GM12891 (cell line): ENCODE measurements around the gene ZNF345. TPM values are rescaled to one million over a fixed set of nuclear protein-coding genes. Genes with fewer than 3 reads are reported as not detected.

Experiments used
- DNase-seq: peaks from one replicate; pipeline ENCODE4 v3.0.0; 2011; ENCODE audit warnings: low spot score; ENCODE audit not compliant: insufficient read length
- FAIRE-seq: peaks from 2 replicates; lab custom pipeline; 2011; peaks lifted over from hg19 to GRCh38; lab: Jason Lieb, UNC
- PAX5 ChIP-seq: IDR thresholded peaks from 2 replicates; pipeline ENCODE4 v1.6.1; 2011; ENCODE audit warnings: low read length, moderate library complexity, mild to moderate bottlenecking; ENCODE audit not compliant: insufficient read depth, severe bottlenecking
- POLR2A ChIP-seq: IDR thresholded peaks from 2 replicates; pipeline ENCODE4 v1.6.1; 2011; ENCODE audit warnings: low read depth, low read length, control low read depth
- POLR2AphosphoS5 ChIP-seq: IDR thresholded peaks from 2 replicates; pipeline ENCODE4 v1.6.1; 2011; ENCODE audit warnings: low read depth, low read length, control low read depth
- POU2F2 ChIP-seq: IDR thresholded peaks from 2 replicates; pipeline ENCODE4 v1.6.1; 2011; ENCODE audit warnings: low read depth, mild to moderate bottlenecking, control low read depth, low read length, moderate library complexity
- SPI1 ChIP-seq: IDR thresholded peaks from 2 replicates; pipeline ENCODE4 v1.6.1; 2011; ENCODE audit warnings: low read depth, low read length, control low read depth
- TAF1 ChIP-seq: IDR thresholded peaks from 2 replicates; pipeline ENCODE4 v1.6.1; 2011; ENCODE audit warnings: low read depth, low read length, control low read depth
- polyA plus RNA-seq: library from polyadenylated mRNA; unstranded; fragments of >200 nt; gene quantifications from one replicate; pipeline ENCODE4 v1.2.1, GENCODE V29; 2012; ENCODE audit warnings: low read depth, missing spikeins, inconsistent platforms; ENCODE audit not compliant: missing spikeins

Gene ZNF345
- polyA plus RNA-seq, result 0.85 TPM

DNA sequence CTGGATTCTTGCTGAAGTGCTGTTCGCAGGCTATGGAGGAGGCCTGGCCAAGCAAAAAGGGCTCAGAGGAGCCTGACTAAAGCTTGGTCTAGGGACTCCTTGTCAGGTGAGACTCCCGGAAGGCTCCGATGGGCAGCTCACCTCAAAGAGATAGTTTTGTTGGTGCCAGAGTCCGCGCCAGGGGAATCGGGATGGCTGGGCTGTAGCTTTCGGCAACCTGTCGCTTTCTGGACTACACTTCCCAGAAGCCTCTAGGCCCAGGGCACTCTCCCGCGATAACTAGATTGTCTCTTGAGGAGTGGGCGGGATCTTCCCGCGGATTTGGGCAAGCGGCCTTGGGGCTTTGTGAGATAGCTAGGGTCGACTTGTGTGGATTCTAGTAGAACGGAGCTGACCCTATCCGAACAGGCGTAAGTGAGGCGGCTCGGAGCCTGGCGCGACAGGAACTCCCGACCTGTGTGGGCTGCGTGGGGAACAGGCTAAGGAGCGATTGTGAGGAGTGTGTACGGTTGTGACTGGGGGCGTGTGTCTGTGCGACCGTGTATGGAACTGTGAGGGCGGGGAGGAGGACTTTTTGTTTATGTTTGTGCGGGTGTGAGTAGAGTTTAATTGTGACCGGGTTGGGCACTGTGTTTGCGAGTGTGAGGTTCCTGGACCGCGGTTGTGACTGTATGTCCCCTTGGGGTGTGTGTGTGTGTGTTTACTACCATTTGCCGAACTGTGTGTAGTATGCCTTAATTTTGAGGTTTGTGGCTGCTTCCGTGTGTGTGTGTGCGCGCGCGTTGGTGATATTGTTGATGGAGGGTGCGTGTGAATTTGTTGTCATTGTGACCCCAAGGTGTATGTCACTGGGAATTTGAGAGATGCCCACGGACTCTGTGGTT lies at the start of gene ZNF345:
Gene ZNF345 (plus strand): TSS at position 318 of the 884 bp plus-strand sequence. CDS start 25,955 bp downstream, outside the sequence.
- DNase-seq (peak; percentile 25), FAIRE-seq (peak; percentile 9)
- TF ChIP-seq POU2F2 (no peak), POLR2AphosphoS5 (no peak), POLR2A (0 out of 2 replicates have a peak, but pooled peaks have one; percentile 47), PAX5 (no peak), SPI1 (no peak), TAF1 (peak; percentile 19; the same call in 1 of the 2 replicates)

GRCh38 chr19:36805364-36805763 lies 45.3 kb upstream of the ZNF345 start:
- TF ChIP-seq TAF1, result no peak
- TF ChIP-seq SPI1, result no peak
- no peak for TF ChIP-seq POLR2A
- no peak for TF ChIP-seq POLR2AphosphoS5
- no peak for TF ChIP-seq POU2F2
- no peak for TF ChIP-seq PAX5
- FAIRE-seq, result no peak
- DNase-seq, result no peak

DNA sequence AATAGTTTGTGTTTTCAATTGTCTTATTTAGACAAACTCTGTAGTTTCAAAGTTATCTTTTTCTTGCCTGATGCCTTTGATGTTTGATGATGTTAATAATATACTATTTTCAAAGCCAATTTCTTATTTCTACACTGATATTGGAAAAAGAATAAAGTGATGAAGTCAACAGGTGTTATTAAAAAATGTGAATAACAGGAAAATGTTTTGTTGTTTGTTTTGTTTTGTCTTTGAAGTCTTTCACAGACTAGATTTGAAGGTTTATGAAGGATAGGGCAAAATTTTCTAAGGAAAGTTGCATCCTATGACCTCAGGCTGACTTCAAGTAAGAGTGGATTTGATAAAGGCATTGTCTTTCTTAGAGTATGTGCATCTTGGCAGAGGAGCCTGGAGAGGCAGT lies 43.6 kb upstream of the ZNF345 start:
- DNase-seq, result no peak
- FAIRE-seq, result no peak

DNA sequence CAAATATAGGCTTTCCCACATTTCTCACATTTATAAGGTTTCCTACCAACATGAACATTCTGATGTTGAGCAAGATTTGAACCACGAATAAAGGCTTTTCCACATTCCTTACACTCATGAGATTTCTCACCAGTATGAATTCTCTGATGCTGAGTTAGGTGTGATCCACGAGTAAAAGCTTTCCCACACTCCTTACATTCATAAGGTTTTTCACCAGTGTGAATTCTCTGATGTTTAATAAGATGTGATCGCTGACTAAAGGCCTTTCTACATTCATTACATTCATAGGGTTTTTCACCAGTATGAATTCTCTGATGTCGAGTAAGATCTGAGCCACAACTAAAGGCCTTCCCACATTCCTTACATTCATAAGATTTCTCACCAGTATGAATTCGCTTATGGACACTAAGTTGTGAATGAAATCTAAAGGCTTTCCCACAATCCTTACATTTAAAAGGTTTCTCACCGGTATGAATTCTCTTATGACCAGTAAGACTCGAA lies 31.5 kb upstream of the ZNF345 start:
- no peak for DNase-seq

More for the DNA sequence above, 43.6 kb upstream of the ZNF345 start:
- TF ChIP-seq SPI1, result no peak
- no peak for TF ChIP-seq PAX5
- TF ChIP-seq POLR2AphosphoS5, result no peak
- TF ChIP-seq TAF1, result no peak
- no peak for TF ChIP-seq POLR2A
- no peak for TF ChIP-seq POU2F2

DNA sequence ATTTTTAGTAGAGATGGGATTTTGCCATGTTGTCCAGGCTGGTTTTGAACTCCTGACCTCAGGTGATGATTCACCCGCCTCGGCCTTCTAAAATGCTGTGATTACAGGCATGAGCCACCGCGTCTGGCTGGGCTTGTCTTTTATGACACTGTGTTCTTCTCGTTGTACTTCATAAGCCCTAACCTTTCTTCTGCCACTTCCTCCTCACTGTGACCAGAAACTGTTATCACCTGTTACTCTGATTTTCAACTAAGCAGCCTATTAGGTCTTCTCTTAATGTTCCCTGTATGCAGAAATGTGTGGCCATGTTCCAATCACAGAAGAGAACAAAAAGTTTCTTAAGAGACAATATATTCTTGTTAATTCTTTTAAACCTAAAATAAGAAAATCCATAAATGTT lies 28.9 kb upstream of the ZNF345 start:
- TF ChIP-seq TAF1 (no peak), SPI1 (no peak), POLR2A (no peak), POU2F2 (no peak), POLR2AphosphoS5 (no peak), PAX5 (no peak)
- no peak for FAIRE-seq
- DNase-seq, result no peak

More for the DNA sequence above, 31.5 kb upstream of the ZNF345 start:
- TF ChIP-seq POLR2AphosphoS5 (no peak), POLR2A (no peak), POU2F2 (no peak), PAX5 (no peak), SPI1 (no peak), TAF1 (no peak)
- FAIRE-seq, result no peak

- TF ChIP-seq PAX5 (no peak), SPI1 (no peak), POLR2AphosphoS5 (no peak), POU2F2 (no peak), TAF1 (no peak), POLR2A (no peak)
- no peak for FAIRE-seq
- DNase-seq, result no peak
These were observed 17.2 kb upstream of the ZNF345 start for GRCh38 chr19:36833430-36833829.

DNA sequence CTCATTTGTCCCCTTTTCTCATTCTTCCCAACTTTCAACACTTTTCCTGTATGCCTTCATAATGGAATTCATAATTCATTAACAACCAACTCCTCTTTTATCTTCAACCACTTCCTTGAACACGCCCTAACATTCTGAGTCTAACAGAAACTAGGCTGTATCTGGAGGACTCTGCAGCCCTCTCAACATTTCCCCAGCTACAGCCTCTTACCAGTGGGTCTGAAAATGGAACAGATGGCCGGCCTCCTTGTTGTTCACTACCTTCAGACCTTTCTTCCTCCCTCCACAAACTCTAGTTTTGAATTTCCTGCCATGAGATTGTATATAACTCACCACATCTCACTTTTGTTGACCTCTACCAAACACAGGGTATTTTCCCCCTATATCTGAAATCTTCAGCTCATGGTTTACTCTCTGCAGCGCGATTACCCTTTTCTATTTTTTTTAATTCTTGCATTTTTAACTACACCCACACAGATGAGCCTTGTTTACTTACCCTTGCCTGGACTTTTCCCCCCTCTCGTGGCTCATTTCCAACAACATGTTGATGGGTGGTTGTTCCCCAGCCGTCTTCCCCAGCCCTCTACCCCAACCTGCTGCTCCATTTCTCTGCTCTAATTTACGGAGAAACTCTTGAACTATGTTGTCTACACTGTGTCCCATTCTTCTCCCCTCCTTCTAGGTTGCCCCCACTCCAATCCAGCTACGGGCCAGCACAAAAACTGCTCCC lies 13.3 kb upstream of the ZNF345 start:
- TF ChIP-seq POLR2AphosphoS5 (no peak), PAX5 (no peak), SPI1 (no peak), POU2F2 (no peak)
- DNase-seq, result no peak
- FAIRE-seq, result no peak

- FAIRE-seq (peak; percentile 84), DNase-seq (peak; percentile 35)
- no peak for TF ChIP-seq POLR2A
- peak; percentile 65 for TF ChIP-seq POLR2AphosphoS5
- no peak for TF ChIP-seq PAX5
- TF ChIP-seq SPI1, result no peak
- peak; percentile 47; the same call in 1 of the 2 replicates for TF ChIP-seq POU2F2
- peak; percentile 45; the same call in 1 of the 2 replicates for TF ChIP-seq TAF1
These were observed 12.5 kb upstream of the ZNF345 start, which contains the start of gene ZNF790 for GRCh38 chr19:36837906-36838783. Gene ZNF790 (minus strand): TSS chr19:36838387. CDS start chr19:36825619, 12,768 bp downstream.
